PC-3 (cell line): ENCODE measurements around the gene FANCC.

ENCODE experiments used
- CTCF ChIP-seq: fragments of 300-600 bp; sonication (generic); conservative IDR thresholded peaks from 2 replicates; pipeline ENCODE4 v1.5.1; 2017; ENCODE audit warnings: antibody characterized with exemption, low read depth, mild to moderate bottlenecking, low read length
- EZH2 ChIP-seq: fragments of 300-600 bp; sonication (generic); IDR thresholded peaks from one replicate; pipeline ENCODE4 v1.6.1; 2017; ENCODE audit warnings: antibody characterized with exemption, mild to moderate bottlenecking, low read length; ENCODE audit not compliant: unreplicated experiment
- EZH2phosphoT487 ChIP-seq: fragments of 300-600 bp; sonication (generic); IDR thresholded peaks from 2 replicates; pipeline ENCODE4 v1.6.1; 2018; ENCODE audit warnings: mild to moderate bottlenecking, antibody characterized with exemption, low read length, borderline replicate concordance

- TF ChIP-seq CTCF = no peak
- TF ChIP-seq EZH2 = no peak
- no peak for TF ChIP-seq EZH2phosphoT487
These were observed 46.7 kb downstream of the FANCC start for GRCh38 chr9:95270790-95271189.
